ENCODE data around the gene MYO15B. TPM values are rescaled to one million over a fixed set of nuclear protein-coding genes. Genes with fewer than 3 reads are reported as not detected.

Gene MYO15B
- total and polyA plus RNA-seq, 12 donors = 6.2 to 455 (median 51.3) TPM

- Histone ChIP-seq H3K4me1 (replicated peaks in 1 of 2) (no peaks in the 10 kb centered on the region), H3K36me3 (replicated peaks in 1 of 2) (no peaks in the 10 kb centered on the region), H3K27me3 (no peaks in the 10 kb centered on the region), H3K27ac (no peak overlapping the region), H3K4me3 (no peak overlapping the region), H3K9me3 (replicated peaks in 1 of 3) (no peaks in the 10 kb centered on the region)
- no peak for DNase-seq
- no peak for TF ChIP-seq POLR2A (IDR thresholded peaks at IDR 0.05)
- no peak for TF ChIP-seq CTCF (IDR thresholded peaks at IDR 0.05)
- intact Hi-C loops (cut with DNase I) = no loop called here
- 90 to 94% (median 91%) methylated on average over 5 to 17 of the region's 17 CpGs for WGBS, 4 donors
Observed at GRCh38 chr17:75642784-75643642, 55.4 kb downstream of the MYO15B start.

- no peak for DNase-seq
- Histone ChIP-seq H3K27me3 (no peaks in the 10 kb centered on the region), H3K36me3 (replicated peaks in 1 of 2) (no peaks in the 10 kb centered on the region), H3K4me3 (no peak overlapping the region), H3K27ac (no peak overlapping the region), H3K4me1 (replicated peaks in 1 of 2) (no peaks in the 10 kb centered on the region), H3K9me3 (replicated peaks in 1 of 3) (no peaks in the 10 kb centered on the region)
- TF ChIP-seq POLR2A (IDR thresholded peaks at IDR 0.05) (no peak), CTCF (IDR thresholded peaks at IDR 0.05) (no peak)
- 89 to 97% (median 94%) methylated on average over 7 of the region's 7 CpGs for WGBS, 4 donors
- intact Hi-C loops (cut with DNase I) = no loop called here
Observed at GRCh38 chr17:75643643-75644017, 56.0 kb downstream of the MYO15B start.

- peaks cover 0 to 4% of the 10 kb centered on the region in 2 donors for H3K36me3 ChIP-seq (replicated peaks in 1 of 2)
- WGBS, 4 donors = 72 to 80% (median 79%) methylated on average over 7 of the region's 7 CpGs
- no peaks in the 10 kb centered on the region for H3K4me1 ChIP-seq (replicated peaks in 1 of 2)
- TF ChIP-seq CTCF (IDR thresholded peaks at IDR 0.05) (no peak), POLR2A (IDR thresholded peaks at IDR 0.05) (no peak)
- no peak overlapping the region for H3K4me3 ChIP-seq
- H3K27ac ChIP-seq = peak overlapping the region in 1 of 5 donors; percentile 5
- H3K27me3 ChIP-seq = no peaks in the 10 kb centered on the region
- DNase-seq = no peak
- intact Hi-C loops (cut with DNase I) = no loop called here
- H3K9me3 ChIP-seq (replicated peaks in 1 of 3) = no peaks in the 10 kb centered on the region
Observed at GRCh38 chr17:75645501-75645888, 57.9 kb downstream of the MYO15B start.

GRCh38 chr17:75645889-75646637 lies 58.5 kb downstream of the MYO15B start:
- H3K4me3 ChIP-seq = no peak overlapping the region
- peak overlapping the region in 2 of 5 donors; percentile 5 to 41 for H3K27ac ChIP-seq
- no peaks in the 10 kb centered on the region for H3K9me3 ChIP-seq (replicated peaks in 1 of 3)
- no peaks in the 10 kb centered on the region for H3K4me1 ChIP-seq (replicated peaks in 1 of 2)
- 75 to 80% (median 78%) methylated on average over 13 to 17 of the region's 17 CpGs for WGBS, 4 donors
- peaks cover 0 to 9% of the 10 kb centered on the region in 2 donors for H3K36me3 ChIP-seq (replicated peaks in 1 of 2)
- TF ChIP-seq CTCF (IDR thresholded peaks at IDR 0.05) = no peak
- no peak for TF ChIP-seq POLR2A (IDR thresholded peaks at IDR 0.05)
- H3K27me3 ChIP-seq = no peaks in the 10 kb centered on the region
- peak in 2 of 7 donors; percentile 40 to 81 for DNase-seq
- intact Hi-C loops (cut with DNase I) = no loop called here

Measured in adrenal gland (tissue), 12 donors.